Large intestine (tissue), 3 donors: Measurements from ENCODE around the gene LYAR. TPM values are rescaled to one million over a fixed set of nuclear protein-coding genes. Genes with fewer than 3 reads are reported as not detected.

Source experiments
- DNase-seq, 2 donors: peaks; one replicate each; pipeline versions ENCODE4 v3.0.0 to v3.0.0-alpha.2; 2013
- H3K27ac ChIP-seq: one replicate; pipeline ENCODE4 v1.5.1; 2013; ENCODE audit warnings: low read length
- H3K27me3 ChIP-seq: 2 replicates; pipeline ENCODE4 v1.6.1; 2013; ENCODE audit warnings: low read length; ENCODE audit not compliant: control insufficient read depth, insufficient read depth
- H3K36me3 ChIP-seq: 2 replicates; pipeline ENCODE4 v1.6.1; 2013; ENCODE audit warnings: low read length; ENCODE audit not compliant: control insufficient read depth, insufficient read depth
- H3K4me1 ChIP-seq: one replicate; pipeline ENCODE4 v1.6.1; 2013; ENCODE audit warnings: low read length; ENCODE audit not compliant: control insufficient read depth, insufficient read depth
- H3K4me3 ChIP-seq: one replicate; pipeline ENCODE4 v1.5.1; 2013; ENCODE audit warnings: low read length
- H3K9me3 ChIP-seq: one replicate; pipeline ENCODE4 v1.6.1; 2013; ENCODE audit warnings: mild to moderate bottlenecking, low read depth, low read length, moderate library complexity; ENCODE audit not compliant: control insufficient read depth
- WGBS: methylation state at CpG from one replicate; pipeline ENCODE4 v1.1.5; 2013; ENCODE audit warnings: low lambda C conversion rate; ENCODE audit not compliant: insufficient coverage; 5-methylcytosine and 5-hydroxymethylcytosine counted together
- polyA plus RNA-seq: library from polyadenylated mRNA; unstranded; fragments of 120-200 nt; gene quantifications from one replicate; pipeline ENCODE4 v1.2.1, GENCODE V29; 2013

The LYAR gene
- polyA plus RNA-seq, 1 donor: 16.8 TPM

DNA sequence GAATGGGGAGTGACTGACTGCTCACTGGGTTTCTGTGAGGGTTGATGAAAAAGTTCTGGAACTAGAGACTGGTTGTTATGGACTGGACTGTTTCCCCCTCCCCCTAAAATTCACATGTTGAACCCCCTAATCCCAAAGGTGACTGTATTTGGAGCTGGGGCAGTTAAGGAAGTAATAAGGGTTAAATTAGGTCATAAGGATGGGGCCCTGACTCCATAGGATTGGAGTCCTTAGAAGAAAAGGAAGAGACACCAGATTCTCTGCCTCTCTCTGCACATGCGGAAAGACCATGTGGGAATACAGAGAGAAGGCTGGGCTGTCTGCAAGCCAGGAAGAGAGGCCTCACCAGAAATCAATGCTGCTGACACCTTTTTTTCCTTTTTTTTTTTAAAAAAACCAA lies 38.3 kb upstream of the LYAR start:
- Histone ChIP-seq H3K36me3 (no peaks in the 10 kb centered on the region), H3K4me3 (no peak overlapping the region), H3K4me1 (no peaks in the 10 kb centered on the region), H3K9me3 (peaks cover 3% of the 10 kb centered on the region), H3K27ac (no peak overlapping the region), H3K27me3 (no peaks in the 10 kb centered on the region)
- DNase-seq: no peak
- no CpG with 5 or more reads among the region's 1 CpG for WGBS

GRCh38 chr4:4327652-4328121 lies 37.7 kb upstream of the LYAR start:
- Histone ChIP-seq H3K4me1 (no peaks in the 10 kb centered on the region), H3K27ac (no peak overlapping the region), H3K9me3 (peaks cover 3% of the 10 kb centered on the region), H3K36me3 (no peaks in the 10 kb centered on the region), H3K27me3 (no peaks in the 10 kb centered on the region), H3K4me3 (no peak overlapping the region)
- WGBS: no CpG with 5 or more reads among the region's 22 CpGs
- peak; percentile 8 to 10 for DNase-seq

DNA sequence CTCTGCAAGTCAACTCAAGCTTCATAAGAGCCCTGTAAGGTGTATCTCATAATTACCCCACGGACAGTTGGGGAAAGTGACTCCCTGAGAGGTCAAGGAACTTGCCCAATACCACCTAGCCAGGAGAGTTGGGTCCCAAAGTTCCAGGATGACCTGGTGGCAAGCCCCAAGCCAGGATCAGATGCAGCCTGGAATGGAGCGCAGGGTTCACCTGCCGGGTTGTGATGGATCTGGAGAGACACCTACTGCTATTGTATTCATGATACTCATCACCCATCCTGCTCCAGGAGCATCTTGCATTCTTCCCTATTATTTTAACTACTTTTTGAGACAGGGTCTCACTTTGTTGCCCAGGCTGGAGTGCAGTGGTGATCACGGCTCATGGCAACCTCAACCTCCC lies 36.2 kb upstream of the LYAR start:
- Histone ChIP-seq H3K27ac (no peak overlapping the region), H3K27me3 (no peaks in the 10 kb centered on the region), H3K9me3 (peaks cover 3% of the 10 kb centered on the region), H3K4me1 (no peaks in the 10 kb centered on the region), H3K4me3 (no peak overlapping the region), H3K36me3 (peaks cover 11% of the 10 kb centered on the region)
- WGBS: no CpG with 5 or more reads among the region's 4 CpGs
- no peak for DNase-seq

DNA sequence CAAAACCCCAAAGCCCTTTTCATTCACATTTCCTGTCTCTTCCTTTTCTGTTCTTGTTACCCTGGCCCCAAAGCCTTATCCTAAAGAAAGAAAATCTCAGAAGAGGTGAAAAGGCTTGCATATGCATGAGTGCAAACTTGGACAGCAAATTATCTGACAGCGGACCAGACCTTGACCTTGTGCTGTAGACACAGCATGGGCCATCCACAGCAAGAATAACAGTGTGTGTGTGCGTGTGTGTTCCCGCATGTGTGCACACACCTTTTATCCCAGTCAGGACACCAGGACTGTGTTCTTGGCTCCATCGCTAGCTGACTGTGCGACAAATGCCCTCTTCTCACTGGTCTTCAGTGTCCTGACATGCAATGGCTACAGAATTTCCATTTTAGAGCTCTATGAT lies 35.4 kb upstream of the LYAR start:
- Histone ChIP-seq H3K27me3 (no peaks in the 10 kb centered on the region), H3K4me3 (no peak overlapping the region), H3K9me3 (peaks cover 3% of the 10 kb centered on the region), H3K27ac (no peak overlapping the region), H3K4me1 (no peaks in the 10 kb centered on the region), H3K36me3 (peaks cover 20% of the 10 kb centered on the region)
- WGBS: no CpG with 5 or more reads among the region's 5 CpGs
- no peak for DNase-seq

DNA sequence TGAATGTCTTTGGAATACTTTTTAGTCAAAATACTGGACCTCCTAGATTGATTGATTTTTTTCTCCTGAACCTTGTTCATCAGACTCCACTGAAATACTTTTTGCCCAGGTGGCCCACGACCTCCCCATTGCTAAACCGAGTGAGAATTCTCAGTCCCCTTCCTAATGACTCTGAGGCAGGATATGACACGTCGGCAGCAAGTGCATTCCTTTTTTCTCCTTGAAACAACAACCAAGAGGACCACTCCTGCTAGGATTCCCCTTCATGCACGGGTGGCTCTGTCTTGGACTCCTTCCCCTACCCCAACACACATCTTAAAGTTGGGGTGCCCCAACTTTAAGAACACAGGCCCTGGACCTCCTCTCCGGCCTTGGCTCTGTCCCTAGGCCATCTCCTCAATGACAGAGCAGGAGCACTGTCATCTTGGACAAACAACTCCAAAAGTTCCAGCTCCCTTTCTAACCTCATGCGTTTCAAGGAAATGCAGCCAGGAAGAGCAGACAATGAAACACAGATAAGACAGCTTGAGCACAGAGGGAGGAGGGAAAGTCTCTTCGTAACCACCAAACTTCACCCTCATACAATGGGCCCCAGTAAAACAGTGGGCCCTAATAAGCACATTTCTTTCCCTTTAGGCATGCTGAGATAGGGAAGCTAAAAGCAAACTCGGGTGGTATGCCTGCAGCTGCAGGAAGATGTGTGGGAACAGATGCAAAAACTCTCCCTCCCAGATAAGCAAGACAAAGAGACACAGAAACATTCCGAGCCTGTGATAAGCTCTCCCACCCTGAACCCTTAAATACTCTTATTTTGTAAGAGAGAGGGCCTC lies 34.0 kb upstream of the LYAR start:
- peaks cover 27% of the 10 kb centered on the region for H3K36me3 ChIP-seq
- no peak overlapping the region for H3K4me3 ChIP-seq
- H3K27me3 ChIP-seq: no peaks in the 10 kb centered on the region
- DNase-seq: no peak
- WGBS: 17% methylated on average over 1 of the region's 10 CpGs
- no peaks in the 10 kb centered on the region for H3K9me3 ChIP-seq
- no peak overlapping the region for H3K27ac ChIP-seq
- no peaks in the 10 kb centered on the region for H3K4me1 ChIP-seq

DNA sequence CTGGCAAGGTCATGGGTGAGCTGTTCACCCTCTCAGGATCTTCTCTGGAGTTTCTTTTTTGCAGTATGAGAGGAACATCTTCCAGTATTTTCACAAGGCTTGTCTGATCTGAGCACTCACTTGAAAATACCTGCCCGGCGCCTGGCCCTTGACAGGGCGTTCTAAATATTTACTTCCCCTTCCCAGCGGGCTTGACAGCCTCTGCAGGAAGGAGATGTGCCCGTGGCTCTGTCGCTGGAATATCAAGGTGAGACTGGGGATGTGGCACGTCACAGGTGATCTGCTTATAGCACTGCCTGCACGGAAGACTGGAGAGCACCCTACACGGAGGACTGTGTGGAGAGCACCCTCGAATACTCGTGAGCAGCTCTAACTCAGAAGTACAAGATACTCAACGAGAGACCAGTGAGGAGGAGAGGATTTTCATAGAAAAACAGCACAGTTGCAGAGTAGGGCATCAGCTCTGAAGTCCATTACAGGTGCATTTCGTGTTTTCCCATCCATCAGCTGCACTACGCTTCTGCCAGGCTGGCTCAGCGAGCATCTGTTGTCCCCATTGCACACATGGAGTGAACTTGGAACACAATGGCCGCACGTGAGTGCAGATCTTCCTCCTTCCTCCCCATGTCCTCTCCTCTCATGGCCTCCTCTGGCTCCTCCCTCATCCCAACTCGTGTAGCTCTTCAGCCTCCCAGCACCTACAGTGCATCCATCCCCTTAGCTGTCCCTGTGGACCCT lies 32.2 kb upstream of the LYAR start:
- no peaks in the 10 kb centered on the region for H3K4me1 ChIP-seq
- no peak overlapping the region for H3K27ac ChIP-seq
- no peaks in the 10 kb centered on the region for H3K27me3 ChIP-seq
- H3K9me3 ChIP-seq: no peaks in the 10 kb centered on the region
- no peak overlapping the region for H3K4me3 ChIP-seq
- H3K36me3 ChIP-seq: peaks cover 30% of the 10 kb centered on the region
- no CpG with 5 or more reads among the region's 18 CpGs for WGBS
- no peak for DNase-seq

DNA sequence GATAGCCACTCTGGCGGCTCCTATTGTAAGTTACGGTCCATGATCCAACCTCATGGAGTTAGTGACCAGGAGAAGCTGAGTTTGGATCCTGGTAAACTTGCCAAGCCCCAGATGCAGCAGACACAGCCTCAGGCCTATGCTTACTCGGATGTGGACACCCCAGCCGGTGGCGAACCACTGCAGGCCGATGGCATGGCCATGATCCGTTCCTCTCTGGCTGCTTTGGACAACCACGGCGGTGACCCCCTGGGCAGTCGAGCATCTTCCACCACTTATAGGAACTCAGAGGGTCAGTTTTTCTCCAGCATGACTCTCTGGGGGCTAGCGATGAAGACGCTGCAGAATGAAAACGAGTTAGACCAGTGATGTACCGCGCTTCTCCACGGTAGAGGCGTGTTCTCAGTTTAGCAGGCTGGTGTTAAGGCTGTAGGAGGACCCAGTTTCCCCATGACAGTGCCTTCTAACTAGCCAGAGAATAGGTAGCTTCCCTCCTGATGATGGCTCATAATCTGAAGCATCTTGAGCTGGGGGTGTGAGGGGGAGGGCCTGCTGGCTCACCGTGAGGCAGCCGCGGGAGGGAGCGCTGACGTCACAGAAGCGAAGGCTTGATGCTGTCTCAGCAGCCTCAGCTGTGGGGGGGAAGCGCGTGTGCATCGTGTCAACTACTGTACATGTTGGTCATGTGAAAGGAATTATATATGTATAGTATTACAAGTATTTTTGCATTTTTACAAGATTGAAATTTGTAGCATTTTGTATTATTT lies 31.2 kb upstream of the LYAR start:
- no peak overlapping the region for H3K4me3 ChIP-seq
- no peak for DNase-seq
- H3K9me3 ChIP-seq: no peaks in the 10 kb centered on the region
- peaks cover 36% of the 10 kb centered on the region for H3K36me3 ChIP-seq
- H3K27ac ChIP-seq: no peak overlapping the region
- H3K4me1 ChIP-seq: no peaks in the 10 kb centered on the region
- H3K27me3 ChIP-seq: no peaks in the 10 kb centered on the region
- WGBS: no CpG with 5 or more reads among the region's 26 CpGs

DNA sequence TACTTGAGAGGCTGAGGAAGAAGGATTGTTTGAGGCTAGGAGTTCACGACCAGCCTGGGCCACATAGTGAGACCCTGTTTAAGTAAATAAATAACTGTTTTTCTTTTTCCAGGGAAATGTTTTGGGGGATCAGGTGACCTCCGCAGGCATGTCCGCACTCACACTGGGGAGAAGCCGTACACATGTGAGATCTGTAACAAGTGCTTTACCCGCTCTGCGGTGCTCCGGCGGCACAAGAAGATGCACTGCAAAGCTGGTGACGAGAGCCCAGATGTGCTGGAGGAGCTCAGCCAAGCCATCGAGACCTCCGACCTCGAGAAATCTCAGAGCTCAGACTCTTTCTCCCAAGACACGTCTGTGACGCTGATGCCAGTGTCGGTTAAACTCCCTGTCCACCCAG lies 30.6 kb upstream of the LYAR start:
- no CpG with 5 or more reads among the region's 15 CpGs for WGBS
- H3K36me3 ChIP-seq: peaks cover 42% of the 10 kb centered on the region

DNA sequence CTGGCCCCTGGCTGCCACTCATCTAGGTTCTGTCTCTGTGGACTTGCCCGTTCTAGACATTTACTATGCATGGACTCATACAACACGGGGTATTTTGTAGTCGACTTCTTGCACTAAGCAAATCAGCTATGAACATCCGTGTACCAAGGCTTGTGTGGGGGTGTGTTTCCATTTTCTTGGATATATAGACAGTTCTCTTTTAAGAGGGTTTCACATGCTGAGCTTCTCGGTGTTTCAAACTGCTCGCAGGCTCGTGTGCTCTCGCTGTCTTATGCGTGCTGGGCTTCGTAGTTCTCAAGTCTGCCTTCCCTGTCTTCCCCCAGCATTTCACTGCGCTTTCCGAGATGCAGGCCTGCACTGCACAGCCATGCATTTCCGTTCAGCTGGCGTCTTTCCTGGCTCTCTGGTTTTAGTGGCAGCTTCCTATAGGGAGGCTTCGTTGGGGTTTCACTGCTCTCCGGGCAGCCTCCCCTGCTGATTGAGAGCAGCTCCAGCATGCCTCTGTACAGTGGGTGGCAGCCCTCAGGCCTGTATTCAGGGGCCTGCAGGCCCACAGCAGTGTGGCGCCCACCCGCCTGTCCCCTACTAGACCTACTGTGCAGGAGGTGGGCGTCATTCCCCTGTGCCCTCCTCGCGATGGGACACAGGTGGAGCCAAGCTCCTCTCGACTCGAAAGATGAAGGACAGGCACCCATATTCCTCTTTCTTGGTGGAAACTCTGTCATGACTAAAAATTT lies 27.7 kb upstream of the LYAR start:
- H3K36me3 ChIP-seq: peaks cover 66% of the 10 kb centered on the region
- H3K9me3 ChIP-seq: no peaks in the 10 kb centered on the region
- 97% methylated on average over 5 of the region's 23 CpGs for WGBS
- no peak overlapping the region for H3K4me3 ChIP-seq
- no peak overlapping the region for H3K27ac ChIP-seq
- no peak for DNase-seq
- no peaks in the 10 kb centered on the region for H3K4me1 ChIP-seq
- H3K27me3 ChIP-seq: no peaks in the 10 kb centered on the region

More for the DNA sequence above, 30.6 kb upstream of the LYAR start:
- no peak for DNase-seq
- Histone ChIP-seq H3K4me3 (no peak overlapping the region), H3K27me3 (no peaks in the 10 kb centered on the region), H3K4me1 (no peaks in the 10 kb centered on the region), H3K27ac (no peak overlapping the region), H3K9me3 (no peaks in the 10 kb centered on the region)

GRCh38 chr4:4316150-4316495 lies 26.2 kb upstream of the LYAR start:
- Histone ChIP-seq H3K9me3 (no peaks in the 10 kb centered on the region), H3K27ac (no peak overlapping the region), H3K4me3 (no peak overlapping the region), H3K27me3 (no peaks in the 10 kb centered on the region), H3K36me3 (peaks cover 56% of the 10 kb centered on the region), H3K4me1 (no peaks in the 10 kb centered on the region)
- WGBS: no CpG with 5 or more reads among the region's 13 CpGs
- no peak for DNase-seq
